GM19463 (cell line): ENCODE measurements around the gene SPSB4.
"Not testable (repeated sequence)": the region's sequence is repeated elsewhere in the genome, so short reads cannot be mapped to it uniquely, and the experiment has no call there.

ENCODE experiments used
- ATAC-seq: cut with Tn5 transposase; IDR thresholded peaks from one replicate; pipeline ENCODE4 v1.9.1; 2021; ENCODE audit warnings: mild to moderate bottlenecking, moderate library complexity; ENCODE audit not compliant: unreplicated experiment

Gene SPSB4

GRCh38 chr3:141093971-141094684, 43.0 kb downstream of the SPSB4 start:
- no peak for ATAC-seq

- ATAC-seq, result no peak
Measured at GRCh38 chr3:141094790-141095545, 43.8 kb downstream of the SPSB4 start.

DNA sequence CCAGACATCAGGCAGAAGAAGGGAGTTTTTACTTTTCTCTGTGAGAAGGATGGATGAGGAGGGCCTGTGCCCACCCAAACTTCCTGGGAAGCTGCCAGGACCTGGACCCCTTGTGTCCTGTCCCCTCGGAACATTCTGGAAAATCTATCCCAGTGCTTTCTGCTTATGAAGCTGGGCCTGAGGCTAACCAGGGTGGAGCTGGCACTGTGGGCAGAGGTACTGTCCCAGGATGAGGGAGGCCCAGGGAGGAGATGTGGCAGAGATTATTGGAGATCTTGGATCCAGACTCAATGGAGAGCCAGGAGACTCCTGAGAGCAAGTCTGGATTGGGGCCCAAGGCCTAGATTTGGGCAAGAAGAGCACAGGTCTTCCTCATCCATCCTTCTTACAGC, 44.4 kb downstream of the SPSB4 start:
- no peak for ATAC-seq

DNA sequence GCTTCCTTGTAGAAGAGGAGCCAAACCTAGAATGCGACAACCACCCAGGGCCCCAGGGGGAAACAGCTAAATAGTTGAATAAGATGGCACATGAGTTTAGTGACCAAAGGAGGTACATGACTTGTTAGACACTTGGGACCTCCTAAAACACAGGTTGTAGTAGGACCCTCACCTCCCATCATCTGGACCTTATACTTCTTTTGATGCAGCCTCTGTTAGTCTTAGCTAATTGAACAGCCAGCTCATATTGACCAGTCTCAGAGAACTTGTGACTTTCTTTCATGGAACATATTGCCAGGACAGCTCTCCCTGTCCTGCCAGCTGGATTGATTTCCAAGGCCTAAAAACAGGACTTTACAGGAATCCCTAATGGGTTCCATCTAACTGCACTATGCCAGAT, 45.0 kb downstream of the SPSB4 start:
- ATAC-seq, result no peak

GRCh38 chr3:141096981-141097380, 45.8 kb downstream of the SPSB4 start:
- no peak for ATAC-seq

GRCh38 chr3:141100112-141100511, 49.0 kb downstream of the SPSB4 start:
- no peak for ATAC-seq

DNA sequence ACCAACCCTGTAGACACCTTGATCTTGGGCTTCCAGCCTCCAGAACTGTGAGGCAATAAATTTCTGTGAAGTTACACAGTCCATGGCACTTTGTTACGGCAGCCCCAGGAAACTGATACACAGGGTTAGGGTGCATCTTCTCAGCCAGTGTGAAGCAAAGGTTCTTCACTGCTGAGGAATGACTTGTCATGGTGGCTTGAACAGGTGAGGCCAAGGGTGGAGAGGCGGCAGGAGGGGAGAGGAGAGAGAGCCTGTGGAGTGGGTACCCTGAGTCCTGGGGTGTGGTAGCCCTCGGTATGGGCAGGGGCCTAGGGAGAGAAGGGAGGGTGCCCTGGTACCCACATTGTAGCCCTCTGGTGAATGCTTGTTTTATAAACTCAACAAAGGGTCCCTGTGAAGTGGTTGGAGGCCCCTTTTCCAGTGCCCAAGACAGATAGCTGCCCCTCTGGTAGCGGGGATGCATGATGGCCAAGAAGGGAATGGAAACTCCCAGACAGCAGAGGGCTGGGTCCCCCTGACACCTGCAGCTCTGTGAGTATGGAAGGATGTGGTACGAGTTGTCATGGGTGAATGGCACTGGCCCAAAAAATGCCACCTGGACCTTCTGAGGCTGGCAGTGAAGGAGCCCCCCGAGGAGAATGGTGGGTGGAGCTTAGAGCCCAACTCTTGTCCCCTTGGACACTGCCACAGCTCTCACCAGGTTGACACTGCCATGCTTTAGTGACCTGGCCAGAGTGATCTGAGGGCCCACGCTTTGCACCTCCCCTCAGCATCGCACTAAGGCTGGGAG, 49.6 kb downstream of the SPSB4 start:
- ATAC-seq, result no peak

DNA sequence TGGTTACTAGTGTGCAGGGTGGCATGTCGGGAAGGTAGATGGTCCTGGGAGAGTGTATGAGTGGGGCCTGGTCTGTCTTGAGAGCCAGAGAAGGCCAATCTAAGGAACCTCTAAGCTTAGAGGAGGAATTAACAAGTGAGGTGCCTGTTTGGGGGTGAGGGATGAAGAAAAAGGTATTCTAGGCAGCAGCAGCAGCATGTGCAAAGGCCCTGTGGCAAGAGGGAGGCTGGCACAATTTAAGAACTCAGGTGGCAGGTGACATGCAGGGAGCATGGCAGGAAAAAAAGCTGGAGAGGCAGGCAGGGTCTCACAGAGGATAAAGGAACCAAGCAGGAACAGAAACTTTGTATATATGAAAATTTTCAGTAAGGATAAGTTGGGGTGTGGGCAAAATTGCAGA, 51.2 kb downstream of the SPSB4 start:
- no peak for ATAC-seq

DNA sequence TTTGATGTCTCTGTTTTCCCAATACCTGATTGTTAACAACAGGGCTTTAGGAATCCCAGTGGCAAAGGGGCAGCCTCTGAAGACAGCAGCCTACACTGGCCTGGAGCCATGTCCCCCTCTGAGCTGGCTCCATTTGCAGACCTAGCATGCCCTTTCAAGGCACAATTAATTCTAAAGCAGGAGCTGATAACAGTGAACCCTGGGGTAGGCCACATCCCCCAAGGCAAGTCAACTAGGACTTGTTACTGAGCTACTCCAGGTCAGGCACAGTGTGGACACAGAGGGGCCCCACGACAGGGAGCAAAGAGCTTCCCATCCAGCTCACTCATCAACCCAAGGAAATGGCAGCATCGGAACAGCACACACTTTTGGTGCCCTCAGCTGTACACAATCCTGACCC, 51.9 kb downstream of the SPSB4 start:
- no peak for ATAC-seq

DNA sequence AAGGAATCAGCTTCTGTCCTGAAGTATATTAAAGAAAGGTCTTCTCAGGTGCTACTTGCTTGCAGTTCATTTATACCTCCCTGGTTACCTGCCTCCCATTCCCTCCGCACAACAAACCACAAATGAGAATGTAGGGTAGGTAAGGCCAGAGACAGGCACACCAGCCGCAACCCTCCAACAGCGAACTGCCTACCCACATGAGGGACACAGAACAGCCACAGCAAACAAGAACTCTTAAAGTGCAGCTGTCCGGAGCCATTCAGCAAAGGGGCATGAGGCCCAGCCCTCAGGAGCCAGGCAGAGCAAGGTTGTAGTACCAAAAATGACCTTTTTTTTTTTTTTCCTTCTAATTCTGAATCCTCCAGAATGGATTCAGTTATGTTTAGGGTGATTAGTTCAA, 52.4 kb downstream of the SPSB4 start:
- ATAC-seq, result no peak

DNA sequence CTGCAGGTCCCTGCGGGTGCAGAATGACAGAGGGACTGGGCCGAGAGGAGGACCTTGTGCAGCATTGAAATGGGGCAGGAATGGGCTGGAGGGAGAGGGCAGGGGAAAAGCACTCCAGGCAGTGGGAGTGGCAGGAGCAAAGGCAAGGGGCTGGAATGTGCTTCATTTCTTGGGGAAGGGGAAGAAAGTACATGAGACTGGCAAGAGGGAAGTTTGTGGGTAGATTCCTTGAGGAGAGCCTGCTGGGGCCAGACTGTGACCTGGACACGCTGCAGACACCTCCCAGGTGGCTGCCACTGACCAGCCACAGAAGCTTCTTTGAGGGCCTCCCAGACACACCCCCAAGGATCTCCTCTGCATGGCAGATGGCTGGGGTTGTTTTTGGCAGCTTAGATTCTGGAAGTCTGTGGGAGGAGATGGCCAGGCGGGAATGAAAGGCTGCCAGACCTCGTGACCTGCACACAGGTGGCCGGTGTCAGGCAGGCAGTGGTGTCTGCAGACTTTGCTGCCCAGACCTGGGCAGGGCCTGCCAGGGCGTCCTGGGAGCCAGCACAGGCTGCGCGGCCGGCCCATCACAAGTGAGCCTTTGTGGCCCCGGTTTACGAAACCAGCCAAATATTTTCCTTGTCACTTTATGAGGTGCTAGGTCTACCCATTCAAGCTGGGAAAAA, 53.1 kb downstream of the SPSB4 start:
- ATAC-seq, result no peak

DNA sequence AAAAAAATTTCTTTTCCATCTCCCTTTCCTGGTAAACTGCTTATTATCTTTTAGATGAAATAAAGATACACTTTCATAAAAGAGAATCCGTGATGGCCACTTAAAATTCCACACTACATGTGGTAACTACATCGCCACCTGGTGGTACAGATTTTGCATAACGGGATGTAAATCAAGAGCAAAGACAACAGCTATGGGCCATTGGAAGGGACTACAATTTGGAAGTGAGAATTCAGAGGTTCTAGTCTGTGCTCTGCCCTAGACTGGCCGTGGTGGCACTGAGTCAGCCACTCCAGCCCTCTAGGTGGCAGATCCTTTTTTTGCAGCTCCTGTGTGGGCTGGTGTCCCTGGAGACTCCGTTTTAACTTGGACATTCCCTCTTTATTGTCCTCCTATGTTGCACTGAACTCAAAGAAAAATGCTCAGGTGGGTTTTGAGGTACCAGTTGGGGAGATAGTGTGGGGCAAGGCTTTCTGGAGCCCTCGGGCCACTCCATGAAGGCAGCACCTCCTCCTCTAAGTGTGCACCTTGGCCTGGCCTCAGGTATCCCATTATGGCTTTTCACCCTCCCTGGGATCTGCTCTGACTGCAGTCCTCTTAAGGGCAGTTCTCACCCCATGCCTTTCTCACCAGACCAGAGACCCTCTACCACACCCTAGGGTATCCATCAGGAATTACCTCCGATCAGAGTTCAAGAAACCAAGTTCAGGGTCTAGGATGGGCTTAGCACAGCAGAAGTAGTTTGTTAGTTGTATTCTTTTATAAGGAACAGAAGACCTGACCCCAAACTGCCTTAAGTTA, 54.9 kb downstream of the SPSB4 start:
- no peak for ATAC-seq

DNA sequence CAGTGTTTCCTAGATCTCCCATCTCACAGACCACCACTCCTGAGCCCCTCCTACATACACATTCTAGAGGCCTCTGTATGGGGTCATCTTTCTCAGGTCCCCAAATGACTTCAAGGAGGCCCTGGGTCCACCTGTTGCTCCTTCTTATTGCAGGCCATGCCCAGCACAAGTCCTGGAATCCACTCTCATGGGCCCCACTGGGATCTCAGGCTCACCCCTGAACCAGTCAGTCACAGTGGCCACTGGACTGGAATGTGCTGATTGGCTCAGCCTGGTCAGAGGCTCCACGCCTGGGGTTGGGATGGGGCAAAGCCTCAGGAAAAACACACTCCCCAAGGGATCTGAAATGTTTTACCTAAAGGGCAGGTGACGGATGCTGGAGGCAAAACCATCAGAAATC, 55.7 kb downstream of the SPSB4 start:
- no peak for ATAC-seq

- ATAC-seq, result no peak
Measured at GRCh38 chr3:141108039-141108438, 56.9 kb downstream of the SPSB4 start.

- ATAC-seq, result no peak
Measured at GRCh38 chr3:141109751-141110150, 58.6 kb downstream of the SPSB4 start.

DNA sequence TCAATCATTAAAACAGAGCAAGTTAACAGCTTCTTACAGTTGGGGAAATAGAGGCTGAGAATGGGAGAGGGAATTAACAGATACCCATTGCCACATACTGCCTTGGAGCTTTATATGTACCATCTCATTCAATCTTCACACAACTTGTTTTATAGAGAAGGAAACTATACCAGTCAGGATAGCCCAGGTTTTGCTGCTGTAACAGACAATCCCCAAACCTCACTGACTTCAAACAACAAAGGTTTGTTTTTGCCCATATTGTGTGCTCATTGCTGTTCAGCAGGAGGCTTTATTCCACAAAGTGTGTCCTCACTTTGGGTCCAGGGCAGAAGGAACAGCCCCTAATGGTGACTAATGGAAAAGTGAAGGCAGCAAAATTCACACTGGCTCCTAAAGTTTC, 59.2 kb downstream of the SPSB4 start:
- no peak for ATAC-seq

DNA sequence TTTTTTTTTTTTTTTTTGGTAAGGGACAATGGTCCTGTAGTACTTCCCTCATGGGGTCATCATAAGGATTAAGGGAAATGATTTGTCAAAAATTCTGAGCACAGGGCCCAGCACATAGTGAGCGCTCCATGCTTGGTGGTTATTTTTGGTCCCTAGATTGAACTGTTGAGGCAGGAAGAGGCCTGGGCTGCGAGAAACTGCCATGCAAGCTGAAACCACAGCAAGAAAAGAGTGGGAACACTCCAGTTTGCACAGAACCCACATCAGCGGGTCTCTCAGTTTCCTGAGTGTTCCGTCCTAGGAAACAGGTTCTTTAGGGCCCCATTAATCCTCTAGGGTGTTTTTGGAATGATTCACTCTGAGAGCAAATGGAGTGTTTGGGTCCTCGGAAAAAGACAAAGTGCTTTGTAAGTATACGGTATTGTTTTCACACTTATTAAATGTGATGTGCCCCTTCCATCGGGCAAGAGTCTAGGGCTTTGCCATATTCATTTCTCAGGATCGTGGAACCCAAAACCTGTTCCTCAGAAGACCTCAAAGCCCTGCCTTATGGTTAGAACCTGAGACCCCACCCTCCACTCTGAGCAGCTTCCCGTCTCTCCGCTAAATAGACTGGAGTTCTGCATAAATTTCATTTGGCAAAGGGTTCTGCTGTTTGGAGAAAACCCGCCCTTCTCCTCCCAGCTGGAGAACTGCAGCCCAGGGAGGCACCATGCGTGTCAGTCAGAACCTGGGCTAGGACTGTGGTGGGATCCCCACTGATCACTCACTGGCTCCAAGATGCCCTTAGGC, 60.4 kb downstream of the SPSB4 start:
- no peak for ATAC-seq

- ATAC-seq, result no peak
Measured at GRCh38 chr3:141112686-141113297, 61.6 kb downstream of the SPSB4 start.

DNA sequence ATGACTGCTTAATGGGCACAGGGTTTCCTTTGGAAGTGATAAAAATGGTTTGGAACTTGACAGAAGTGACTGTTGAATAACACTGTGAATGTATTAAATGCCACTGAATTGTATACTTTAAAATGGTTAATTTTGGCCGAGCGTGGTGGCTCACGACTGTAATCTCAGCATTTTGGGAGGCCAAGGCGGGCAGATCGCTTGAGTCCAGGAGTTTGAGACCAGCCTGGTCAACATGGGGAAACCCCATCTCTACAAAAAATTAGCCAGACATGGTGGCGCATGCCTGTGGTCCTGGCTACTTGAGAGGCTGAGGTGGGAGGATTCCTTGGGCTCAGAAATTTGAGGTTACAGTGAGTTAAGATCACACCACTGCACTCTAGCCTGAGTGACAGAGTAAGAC, 62.5 kb downstream of the SPSB4 start:
- ATAC-seq, result not testable (repeated sequence)
